Left lung (tissue), 10 donors: ENCODE data around the gene HAPLN1. TPM values are rescaled to one million over a fixed set of nuclear protein-coding genes. Genes with fewer than 3 reads are reported as not detected.

Experiments
- ATAC-seq: fragments of 200-7000 bp; cut with Tn5 transposase; one replicate; pipeline ENCODE4 v1.9.1; 2020; ENCODE audit warnings: moderate library complexity
- DNase-seq, 4 donors: peaks; one replicate each; pipeline ENCODE4 v3.0.0-alpha.2; 2013 to 2020
- H3K27ac ChIP-seq, 2 donors: fragments of 200-600 bp; sonication (generic) in 1 of 2; one replicate each; pipeline versions ENCODE4 v1.5.0 to v1.8.0; 2020 to 2021
- H3K27me3 ChIP-seq, 2 donors: fragments of 200-600 bp; sonication (generic) in 1 of 2; one replicate each; pipeline versions ENCODE4 v1.5.0 to v1.8.0; 2020 to 2021
- H3K36me3 ChIP-seq, 2 donors: fragments of 200-600 bp; sonication (generic) in 1 of 2; one replicate each; pipeline versions ENCODE4 v1.5.0 to v1.8.0; 2020 to 2021
- H3K4me1 ChIP-seq, 2 donors: fragments of 200-600 bp; one replicate each; pipeline ENCODE4 v1.8.0; 2021
- H3K4me3 ChIP-seq, 2 donors: fragments of 200-600 bp; sonication (generic) in 1 of 2; one replicate each; pipeline versions ENCODE4 v1.5.0 to v1.8.0; 2020 to 2021; ENCODE audit warnings: mild to moderate bottlenecking in 1 of 2
- H3K9me3 ChIP-seq, 2 donors: fragments of 200-600 bp; sonication (generic) in 1 of 2; one replicate each; pipeline versions ENCODE4 v1.5.0 to v1.8.0; 2020 to 2021
- intact Hi-C, 2 donors: fragments of 100-400 bp; cut with DNase I; formaldehyde crosslinking; loops; one replicate each; pipeline versions ENCODE4 v1.11.2 to v1.14.2; 2022
- polyA plus RNA-seq, 6 donors: library from polyadenylated mRNA; unstranded; fragments of 120-200 nt; gene quantifications; one replicate each; pipeline ENCODE4 v1.2.1, GENCODE V29; 2013; ENCODE audit not compliant: insufficient read length in 6 of 6
- total RNA-seq, 2 donors: library from RNA; stranded (reverse); fragmentation: NEBNext Ultra II Directional; extraction: Animal tissue kit (Norgen Biotek cat#: 25700); gene quantifications; one replicate each; pipeline ENCODE4 v1.2.1, GENCODE V29; 2021
- TF ChIP-seq, protein P1 (sequence below), 2 donors: fragments of 200-600 bp; sonication (generic) in 1 of 2; IDR thresholded peaks; one replicate each; pipeline versions ENCODE4 v1.5.0 to v1.8.0; 2021; ENCODE audit warnings: antibody characterized with exemption in 2 of 2
- donor health status: DM: no; HTN: yes; CAD: no.
- donor health status: DM: no; HTN: no; CAD: no.

Gene HAPLN1
- total and polyA plus RNA-seq, 8 donors, result 0.05 to 3.7 (median 1.8) TPM

DNA sequence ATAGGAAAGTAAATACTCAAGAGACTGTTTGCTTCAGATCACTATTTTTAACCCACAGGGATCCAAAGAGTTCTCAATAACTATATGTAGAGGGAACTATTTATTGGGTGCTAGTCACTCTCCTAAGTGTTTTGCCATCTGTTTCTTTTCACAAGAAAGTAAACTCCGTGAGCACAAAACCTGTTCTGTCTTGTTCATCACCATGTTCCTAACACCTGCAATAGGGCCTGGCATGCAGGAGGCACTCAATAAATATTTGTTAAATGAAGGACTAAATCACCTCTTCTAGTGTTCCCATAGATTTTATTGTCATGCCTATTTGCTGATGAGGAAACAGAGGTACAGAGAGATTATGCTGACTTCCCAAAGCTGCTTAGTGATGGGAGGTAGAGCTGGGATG lies 130.9 kb downstream of the HAPLN1 start:
- intact Hi-C loops, result no loop called here
- no peak overlapping the region for H3K4me3 ChIP-seq
- no peak overlapping the region for H3K27ac ChIP-seq
- no peak for ATAC-seq
- H3K9me3 ChIP-seq, result no peaks in the 10 kb centered on the region
- TF ChIP-seq, protein P1, sequence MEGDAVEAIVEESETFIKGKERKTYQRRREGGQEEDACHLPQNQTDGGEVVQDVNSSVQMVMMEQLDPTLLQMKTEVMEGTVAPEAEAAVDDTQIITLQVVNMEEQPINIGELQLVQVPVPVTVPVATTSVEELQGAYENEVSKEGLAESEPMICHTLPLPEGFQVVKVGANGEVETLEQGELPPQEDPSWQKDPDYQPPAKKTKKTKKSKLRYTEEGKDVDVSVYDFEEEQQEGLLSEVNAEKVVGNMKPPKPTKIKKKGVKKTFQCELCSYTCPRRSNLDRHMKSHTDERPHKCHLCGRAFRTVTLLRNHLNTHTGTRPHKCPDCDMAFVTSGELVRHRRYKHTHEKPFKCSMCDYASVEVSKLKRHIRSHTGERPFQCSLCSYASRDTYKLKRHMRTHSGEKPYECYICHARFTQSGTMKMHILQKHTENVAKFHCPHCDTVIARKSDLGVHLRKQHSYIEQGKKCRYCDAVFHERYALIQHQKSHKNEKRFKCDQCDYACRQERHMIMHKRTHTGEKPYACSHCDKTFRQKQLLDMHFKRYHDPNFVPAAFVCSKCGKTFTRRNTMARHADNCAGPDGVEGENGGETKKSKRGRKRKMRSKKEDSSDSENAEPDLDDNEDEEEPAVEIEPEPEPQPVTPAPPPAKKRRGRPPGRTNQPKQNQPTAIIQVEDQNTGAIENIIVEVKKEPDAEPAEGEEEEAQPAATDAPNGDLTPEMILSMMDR (IDR thresholded peaks at IDR 0.05), result no peak
- H3K27me3 ChIP-seq, result no peaks in the 10 kb centered on the region
- no peak for DNase-seq
- H3K36me3 ChIP-seq, result no peaks in the 10 kb centered on the region
- no peaks in the 10 kb centered on the region for H3K4me1 ChIP-seq

Other genes starting within 250 kb of the HAPLN1 start
- gene VCAN, start 249.1 kb downstream of the HAPLN1 start, total RNA-seq, result 100 to 1,000 TPM; 217 to 335 TPM
- gene VCAN, start 249.1 kb downstream of the HAPLN1 start, polyA plus RNA-seq, result 100 to 1,000 TPM; 414 to 598 (median 562) TPM